Naive thymus-derived CD4-positive, alpha-beta T cell (primary cell): ENCODE measurements around the gene ZNF180. TPM values are rescaled to one million over a fixed set of nuclear protein-coding genes. Genes with fewer than 3 reads are reported as not detected.

Experiments
- ATAC-seq: fragments of 150-1000 bp; cut with Tn5 transposase; 2 replicates; pipeline ENCODE4 v1.10.0; 2021; ENCODE audit warnings: mild to moderate bottlenecking, moderate library complexity
- CTCF ChIA-PET: fragments of 350-600 bp; sonication (Branson Sonifier 250); formaldehyde crosslinking; loops from one replicate; lab custom pipeline; 2021; ENCODE audit warnings: antibody characterized with exemption; lab: Charles Lee
- POLR2A ChIA-PET: fragments of 350-600 bp; sonication (Branson Sonifier 250); formaldehyde crosslinking; loops from one replicate; lab custom pipeline; 2021; ENCODE audit warnings: antibody characterized with exemption, inconsistent platforms; lab: Charles Lee
- DNase-seq, 9 donors: peaks; one replicate each; pipeline versions ENCODE4 v3.0.0 to v3.0.0-alpha.2; 2020 to 2022; ENCODE audit warnings: mixed read lengths in 1 of 9
- H3K27ac ChIP-seq: one replicate; pipeline ENCODE4 v1.7.0; 2013; ENCODE audit warnings: mild to moderate bottlenecking, low read depth, low read length, moderate library complexity
- H3K27me3 ChIP-seq, 2 donors: one replicate each; pipeline ENCODE4 v1.7.0; 2013; ENCODE audit warnings: low read length in 2 of 2, mild to moderate bottlenecking in 2 of 2, moderate library complexity in 2 of 2; ENCODE audit not compliant: control insufficient read depth in 2 of 2, insufficient read depth in 2 of 2
- H3K36me3 ChIP-seq, 3 experiments: 1 replicate in 2 of 3; 2 replicates in 1 of 3; pipeline ENCODE4 v1.7.0; 2013; ENCODE audit warnings: low read length in 3 of 3, mild to moderate bottlenecking in 3 of 3, moderate library complexity in 1 of 3; ENCODE audit not compliant: insufficient read depth in 3 of 3, control insufficient read depth in 2 of 3
- H3K4me1 ChIP-seq, 2 donors: one replicate each; pipeline ENCODE4 v1.7.0; 2013; ENCODE audit warnings: low read length in 2 of 2, mild to moderate bottlenecking in 2 of 2, moderate library complexity in 1 of 2; ENCODE audit not compliant: control insufficient read depth in 2 of 2, insufficient read depth in 2 of 2
- H3K4me3 ChIP-seq: 2 replicates; pipeline ENCODE4 v1.7.0; 2013; ENCODE audit warnings: mild to moderate bottlenecking, low read length
- H3K9me3 ChIP-seq, 3 experiments: 1 replicate in 2 of 3; 2 replicates in 1 of 3; pipeline ENCODE4 v1.7.0; 2013; ENCODE audit warnings: low read length in 3 of 3; ENCODE audit not compliant: control insufficient read depth in 2 of 3
- H3K27ac Mint-ChIP-seq, 9 donors: one replicate each; pipeline ENCODE4 v1.8.0; 2020 to 2022; ENCODE audit warnings: mixed read lengths in 9 of 9, mild to moderate bottlenecking in 8 of 9, moderate library complexity in 5 of 9, inconsistent platforms in 2 of 9
- H3K27me3 Mint-ChIP-seq, 5 donors: one replicate each; pipeline ENCODE4 v1.8.0; 2021 to 2022; ENCODE audit warnings: mixed read lengths in 5 of 5, mild to moderate bottlenecking in 1 of 5
- H3K36me3 Mint-ChIP-seq, 5 donors: one replicate each; pipeline ENCODE4 v1.8.0; 2020 to 2022; ENCODE audit warnings: mixed read lengths in 5 of 5, mild to moderate bottlenecking in 3 of 5, inconsistent platforms in 1 of 5
- H3K4me1 Mint-ChIP-seq, 7 donors: one replicate each; pipeline ENCODE4 v1.8.0; 2020 to 2022; ENCODE audit warnings: mixed read lengths in 7 of 7, mild to moderate bottlenecking in 3 of 7, inconsistent platforms in 1 of 7
- H3K4me3 Mint-ChIP-seq, 10 donors: one replicate each; pipeline ENCODE4 v1.8.0; 2020 to 2022; ENCODE audit warnings: mild to moderate bottlenecking in 10 of 10, mixed read lengths in 10 of 10, moderate library complexity in 6 of 10, inconsistent platforms in 2 of 10
- H3K9me3 Mint-ChIP-seq, 11 donors: one replicate each; pipeline ENCODE4 v1.8.0; 2020 to 2022; ENCODE audit warnings: mixed read lengths in 11 of 11, mild to moderate bottlenecking in 4 of 11, inconsistent platforms in 1 of 11, moderate library complexity in 1 of 11
- intact Hi-C, 2 donors: fragments of 100-400 bp; cut with micrococcal nuclease; formaldehyde crosslinking; loops; one replicate each; pipeline ENCODE4 v1.15.1; 2023
- polyA plus RNA-seq, 2 donors: library from polyadenylated mRNA; unstranded; fragments of 300-500 nt; fragmentation: Illumina TruSeq; gene quantifications; one replicate each; pipeline ENCODE4 v1.2.3, GENCODE V29; 2021
- total RNA-seq, 6 experiments: library from RNA in 5 of 6; stranded (reverse) in 5 of 6; gene quantifications; 1 replicate in 5 of 6; 2 replicates in 1 of 6; pipeline ENCODE4 v1.2.3 and lab custom pipeline; 2021 to 2026

ZNF180 gene
- total and polyA plus RNA-seq, 7 experiments from 2014 or later, result 6.3 to 18.6 (median 10.6) TPM

DNA sequence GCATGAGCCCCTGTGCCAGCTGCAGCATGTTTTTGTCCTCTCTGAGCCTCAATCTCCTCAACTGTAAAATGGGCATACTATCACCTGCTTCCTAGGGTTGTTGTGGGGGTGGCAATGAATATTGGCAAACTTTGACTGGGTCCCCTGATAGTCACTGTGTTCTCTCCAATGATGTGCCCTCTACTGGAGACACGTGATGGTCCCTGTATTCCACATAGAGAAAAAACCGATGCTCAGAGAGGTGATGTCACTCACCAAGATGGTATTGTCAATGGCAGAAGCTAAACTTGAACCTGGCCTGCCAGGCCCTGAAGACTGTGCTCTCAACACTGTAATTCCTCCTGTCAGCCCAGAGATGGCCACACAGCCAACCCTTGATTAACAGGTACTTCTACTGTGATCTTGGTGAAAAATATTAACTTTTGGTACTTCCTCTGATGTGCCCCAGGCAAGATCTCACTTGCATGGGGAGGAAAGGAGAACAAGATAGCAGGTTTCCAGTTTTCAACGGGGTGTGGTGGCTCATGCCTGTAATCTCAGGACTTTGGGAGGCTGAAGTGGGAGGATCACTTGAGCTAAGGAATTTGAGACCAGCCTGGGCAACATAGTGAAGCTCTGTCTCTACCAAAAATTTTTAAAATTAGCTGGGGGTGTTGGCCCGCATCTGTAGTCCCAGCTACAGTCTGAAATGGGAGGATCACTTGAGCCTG lies 25.6 kb upstream of the ZNF180 start:
- ChIA-PET POLR2A (no interaction called here), CTCF (no interaction called here)
- Mint-ChIP-seq H3K36me3 (peaks cover 0 to 11% (median 0%) of the 10 kb centered on the region in 5 donors), H3K4me1 (no peaks in the 10 kb centered on the region), H3K4me3 (no peak overlapping the region), H3K9me3 (peaks cover 0 to 62% (median 24%) of the 10 kb centered on the region in 11 donors), H3K27ac (no peak overlapping the region), H3K27me3 (peaks cover 0 to 35% (median 21%) of the 10 kb centered on the region in 5 donors)
- H3K9me3 ChIP-seq, result peaks cover 0 to 14% (median 0%) of the 10 kb centered on the region in 3 experiments
- DNase-seq (no peak), ATAC-seq (no peak)
- no peak overlapping the region for H3K27ac ChIP-seq
- intact Hi-C loops, result no loop called here
- no peaks in the 10 kb centered on the region for H3K36me3 ChIP-seq
- no peaks in the 10 kb centered on the region for H3K27me3 ChIP-seq
- H3K4me1 ChIP-seq, result no peaks in the 10 kb centered on the region
- H3K4me3 ChIP-seq, result no peak overlapping the region

DNA sequence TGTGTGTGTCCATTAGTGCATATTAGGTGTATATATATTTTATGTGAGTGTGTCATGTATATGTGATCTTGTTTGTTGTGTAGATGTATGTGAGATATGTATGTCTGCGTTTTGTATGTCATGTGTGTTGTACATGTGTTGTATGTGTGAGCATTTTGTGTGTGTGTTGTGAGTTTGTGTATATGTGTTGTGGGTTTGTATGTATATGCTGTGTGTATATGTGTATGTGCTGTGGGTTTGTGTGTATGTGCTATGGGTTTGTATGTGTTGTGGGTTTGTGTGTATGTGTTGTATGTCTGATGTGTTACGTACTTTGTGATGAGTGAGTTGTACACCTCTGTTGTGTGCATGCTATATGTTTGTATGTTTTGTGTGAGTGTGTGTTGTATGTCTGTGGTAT lies 21.0 kb upstream of the ZNF180 start:
- ChIA-PET POLR2A (no interaction called here), CTCF (no interaction called here)
- Mint-ChIP-seq H3K4me3 (no peak overlapping the region), H3K9me3 (peaks cover 0 to 36% (median 10%) of the 10 kb centered on the region in 11 donors), H3K4me1 (no peaks in the 10 kb centered on the region), H3K27ac (no peak overlapping the region), H3K36me3 (peaks cover 0 to 6% (median 0%) of the 10 kb centered on the region in 5 donors), H3K27me3 (peaks cover 0 to 4% (median 0%) of the 10 kb centered on the region in 5 donors)
- Histone ChIP-seq H3K4me3 (no peak overlapping the region), H3K9me3 (peaks cover 0 to 29% (median 0%) of the 10 kb centered on the region in 3 experiments), H3K27me3 (no peaks in the 10 kb centered on the region), H3K36me3 (no peaks in the 10 kb centered on the region), H3K4me1 (no peaks in the 10 kb centered on the region), H3K27ac (no peak overlapping the region)
- intact Hi-C loops, result no loop called here
- DNase-seq (no peak), ATAC-seq (no peak)

DNA sequence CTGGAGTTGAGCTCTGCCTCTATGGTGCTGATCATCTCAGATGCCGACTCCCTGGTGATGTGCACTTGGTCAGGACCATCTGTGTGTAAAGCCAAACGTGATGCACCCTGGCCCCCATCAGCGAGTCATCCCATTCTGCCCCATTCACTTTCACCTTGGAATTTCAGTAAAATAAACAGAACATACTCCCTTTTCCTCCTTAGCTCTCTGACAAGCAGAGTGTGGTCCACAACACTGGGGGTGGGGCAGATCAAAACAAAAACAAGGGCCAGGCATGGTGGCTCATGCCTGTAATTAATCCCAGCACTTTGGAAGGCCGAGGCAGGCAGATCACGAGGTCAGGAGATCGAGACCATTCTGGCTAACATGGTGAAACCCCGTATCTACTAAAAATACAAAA lies 16.8 kb upstream of the ZNF180 start:
- peaks cover 0 to 26% (median 0%) of the 10 kb centered on the region in 3 experiments for H3K9me3 ChIP-seq
- Mint-ChIP-seq H3K27me3 (peaks cover 0 to 11% (median 4%) of the 10 kb centered on the region in 5 donors), H3K4me3 (no peak overlapping the region), H3K4me1 (no peaks in the 10 kb centered on the region), H3K36me3 (peaks cover 0 to 12% (median 0%) of the 10 kb centered on the region in 5 donors), H3K27ac (no peak overlapping the region), H3K9me3 (peaks cover 0 to 40% (median 9%) of the 10 kb centered on the region in 11 donors)
- H3K4me1 ChIP-seq, result no peaks in the 10 kb centered on the region
- H3K27me3 ChIP-seq, result no peaks in the 10 kb centered on the region
- POLR2A ChIA-PET, result no interaction called here
- H3K4me3 ChIP-seq, result no peak overlapping the region
- CTCF ChIA-PET, result no interaction called here
- H3K36me3 ChIP-seq, result no peaks in the 10 kb centered on the region
- intact Hi-C loops, result no loop called here
- ATAC-seq, result no peak
- no peak for DNase-seq
- H3K27ac ChIP-seq, result no peak overlapping the region

DNA sequence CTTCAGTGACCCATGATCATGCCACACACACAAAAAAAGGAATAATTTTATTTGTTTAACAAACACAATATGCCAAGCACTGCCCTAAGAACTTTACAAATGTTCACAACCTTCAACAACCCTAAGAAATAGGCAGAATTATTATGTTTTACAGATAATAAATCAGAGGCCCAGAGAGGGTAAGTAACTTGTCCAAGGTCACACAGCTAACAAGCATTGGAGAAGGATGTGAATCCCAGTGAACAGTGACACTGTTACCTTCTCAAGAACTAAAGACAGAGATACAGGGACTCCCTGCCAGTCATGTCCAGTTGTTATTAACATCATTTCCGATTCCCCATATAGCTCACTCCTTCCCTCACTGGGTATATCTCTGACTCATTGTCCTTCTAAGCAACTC lies 15.6 kb upstream of the ZNF180 start:
- Mint-ChIP-seq H3K9me3 (peaks cover 0 to 51% (median 13%) of the 10 kb centered on the region in 11 donors), H3K4me1 (no peaks in the 10 kb centered on the region), H3K27me3 (peaks cover 0 to 17% (median 9%) of the 10 kb centered on the region in 5 donors), H3K27ac (no peak overlapping the region), H3K36me3 (peaks cover 0 to 17% (median 0%) of the 10 kb centered on the region in 5 donors), H3K4me3 (no peak overlapping the region)
- H3K9me3 ChIP-seq, result peaks cover 0 to 26% (median 0%) of the 10 kb centered on the region in 3 experiments
- no peak for ATAC-seq
- H3K36me3 ChIP-seq, result no peaks in the 10 kb centered on the region
- intact Hi-C loops, result no loop called here
- POLR2A ChIA-PET, result interaction anchor here (0.6 kb wide), 1 partner anchor 19 kb away, joined by 3 read pairs; no protein-coding TSS in a partner anchor
- H3K27me3 ChIP-seq, result no peaks in the 10 kb centered on the region
- no peak overlapping the region for H3K4me3 ChIP-seq
- H3K27ac ChIP-seq, result no peak overlapping the region
- no peaks in the 10 kb centered on the region for H3K4me1 ChIP-seq
- no peak for DNase-seq
- CTCF ChIA-PET, result no interaction called here

DNA sequence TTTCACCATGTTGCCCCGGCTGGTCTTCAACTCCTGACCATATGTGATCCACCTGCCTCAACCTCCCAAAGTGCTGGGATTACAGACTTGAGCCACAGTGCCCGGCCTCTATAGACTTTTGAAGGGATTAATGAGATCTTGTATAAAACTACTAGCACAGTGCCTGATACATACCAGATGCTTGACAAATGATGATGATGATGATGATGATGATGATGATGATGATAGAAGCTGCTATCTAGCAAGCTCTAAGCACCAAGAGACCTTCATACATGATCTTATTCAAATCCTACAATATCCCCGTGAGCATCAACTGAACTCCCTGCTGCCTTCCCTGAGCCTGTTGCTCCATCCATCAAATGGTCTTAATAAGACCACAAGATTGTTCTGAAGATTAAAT lies 14.7 kb upstream of the ZNF180 start:
- Mint-ChIP-seq H3K9me3 (peaks cover 0 to 59% (median 20%) of the 10 kb centered on the region in 11 donors), H3K36me3 (peaks cover 0 to 17% (median 0%) of the 10 kb centered on the region in 5 donors), H3K4me1 (no peaks in the 10 kb centered on the region), H3K27ac (no peak overlapping the region), H3K27me3 (peaks cover 0 to 23% (median 17%) of the 10 kb centered on the region in 5 donors), H3K4me3 (no peak overlapping the region)
- no peak overlapping the region for H3K27ac ChIP-seq
- POLR2A ChIA-PET, result interaction anchor here (0.6 kb wide), 1 partner anchor 20 kb away, joined by 3 read pairs; no protein-coding TSS in a partner anchor
- DNase-seq (no peak), ATAC-seq (no peak)
- H3K36me3 ChIP-seq, result no peaks in the 10 kb centered on the region
- no peaks in the 10 kb centered on the region for H3K4me1 ChIP-seq
- H3K4me3 ChIP-seq, result no peak overlapping the region
- intact Hi-C loops, result no loop called here
- no peaks in the 10 kb centered on the region for H3K27me3 ChIP-seq
- CTCF ChIA-PET, result no interaction called here
- peaks cover 0 to 18% (median 0%) of the 10 kb centered on the region in 3 experiments for H3K9me3 ChIP-seq

DNA sequence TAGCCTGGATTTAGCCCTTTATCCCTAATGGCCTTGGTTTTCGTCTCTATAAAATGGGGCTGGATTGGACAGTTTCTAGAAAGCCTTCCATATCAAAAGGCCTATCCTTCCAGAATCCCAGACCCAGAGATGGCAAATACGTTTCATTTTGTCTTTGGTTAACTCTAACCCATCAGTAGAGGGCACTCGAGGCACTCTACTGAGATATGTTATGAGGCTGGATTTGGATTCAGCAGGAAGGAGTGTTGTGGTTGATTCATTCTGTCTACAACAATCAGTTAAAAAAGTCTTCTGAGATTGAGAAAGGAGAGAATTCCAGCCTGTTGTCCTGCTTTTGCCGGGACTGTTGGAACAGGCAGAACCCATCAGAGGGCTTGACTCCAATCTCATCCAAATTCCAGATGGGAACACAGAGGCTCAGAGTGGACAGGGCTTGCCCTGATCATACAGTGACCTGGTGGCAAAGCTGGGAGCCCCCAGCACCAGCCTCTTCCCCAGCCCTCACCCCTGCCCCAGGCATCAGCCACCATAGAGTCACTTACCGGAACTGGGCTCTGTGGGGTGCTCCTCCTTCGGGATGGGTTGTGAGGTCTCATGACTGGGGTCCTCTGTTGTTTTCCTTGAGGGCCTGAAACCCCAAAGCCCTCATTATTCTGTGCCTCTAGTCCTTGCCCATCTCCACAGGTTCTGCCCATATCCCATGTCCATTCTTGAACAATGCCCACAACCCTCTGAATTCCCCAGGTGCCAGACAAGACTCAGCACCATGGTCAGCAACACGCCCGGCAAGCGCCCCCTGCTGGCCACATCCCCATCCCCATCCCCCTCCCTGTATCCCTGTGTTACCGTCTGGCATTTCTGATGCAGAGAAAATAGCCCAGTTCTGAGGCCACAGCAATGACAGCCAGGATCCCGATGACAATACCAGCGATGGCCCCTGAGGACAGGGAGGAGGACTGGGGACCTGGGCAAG lies 12.3 kb upstream of the ZNF180 start:
- Histone ChIP-seq H3K36me3 (no peaks in the 10 kb centered on the region), H3K9me3 (peaks cover 0 to 12% (median 0%) of the 10 kb centered on the region in 3 experiments), H3K4me1 (no peaks in the 10 kb centered on the region), H3K27ac (no peak overlapping the region), H3K27me3 (no peaks in the 10 kb centered on the region), H3K4me3 (no peak overlapping the region)
- DNase-seq (no peak), ATAC-seq (no peak)
- H3K9me3 Mint-ChIP-seq, result peaks cover 4 to 83% (median 35%) of the 10 kb centered on the region in 11 donors
- peaks cover 0 to 3% (median 0%) of the 10 kb centered on the region in 7 donors for H3K4me1 Mint-ChIP-seq
- no peak overlapping the region for H3K4me3 Mint-ChIP-seq
- peaks cover 0 to 39% (median 38%) of the 10 kb centered on the region in 5 donors for H3K27me3 Mint-ChIP-seq
- CTCF ChIA-PET, result no interaction called here
- peak overlapping the region in 1 of 9 donors; percentile 52 for H3K27ac Mint-ChIP-seq
- intact Hi-C loops, result no loop called here
- POLR2A ChIA-PET, result no interaction called here
- H3K36me3 Mint-ChIP-seq, result peaks cover 4 to 30% (median 14%) of the 10 kb centered on the region in 5 donors
